HG02870 (cell line): ENCODE measurements around the gene UBQLN4.
A peak's percentile ranks its signal among the peaks of the same experiment; 100 is the strongest.
"Not testable (repeated sequence)": the region's sequence is repeated elsewhere in the genome, so short reads cannot be mapped to it uniquely, and the experiment has no call there.

Source experiments
- ATAC-seq: cut with Tn5 transposase; IDR thresholded peaks from one replicate; pipeline ENCODE4 v1.9.1; 2021; ENCODE audit warnings: mild to moderate bottlenecking, moderate library complexity; ENCODE audit not compliant: unreplicated experiment

The UBQLN4 gene

DNA sequence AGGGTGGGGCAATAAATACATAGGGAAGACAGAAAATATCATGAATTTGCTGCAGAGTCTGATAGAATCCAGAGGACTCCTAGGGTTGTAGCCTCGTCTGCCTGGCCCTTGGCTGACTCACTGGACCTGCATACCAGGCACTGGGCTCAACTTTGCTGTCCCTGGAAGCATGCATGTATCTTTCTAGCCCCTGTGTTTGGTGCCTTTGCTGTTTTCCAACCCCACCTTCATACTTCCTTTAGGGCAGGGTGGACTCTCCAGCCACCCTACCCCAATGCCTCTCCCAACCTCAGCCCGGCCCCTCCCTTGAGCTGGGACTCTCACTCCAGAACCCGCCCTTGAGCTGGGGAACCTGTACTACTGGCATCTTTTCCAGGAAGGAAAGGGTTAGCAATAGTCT is 8.6 kb upstream of the UBQLN4 start:
- ATAC-seq: no peak

DNA sequence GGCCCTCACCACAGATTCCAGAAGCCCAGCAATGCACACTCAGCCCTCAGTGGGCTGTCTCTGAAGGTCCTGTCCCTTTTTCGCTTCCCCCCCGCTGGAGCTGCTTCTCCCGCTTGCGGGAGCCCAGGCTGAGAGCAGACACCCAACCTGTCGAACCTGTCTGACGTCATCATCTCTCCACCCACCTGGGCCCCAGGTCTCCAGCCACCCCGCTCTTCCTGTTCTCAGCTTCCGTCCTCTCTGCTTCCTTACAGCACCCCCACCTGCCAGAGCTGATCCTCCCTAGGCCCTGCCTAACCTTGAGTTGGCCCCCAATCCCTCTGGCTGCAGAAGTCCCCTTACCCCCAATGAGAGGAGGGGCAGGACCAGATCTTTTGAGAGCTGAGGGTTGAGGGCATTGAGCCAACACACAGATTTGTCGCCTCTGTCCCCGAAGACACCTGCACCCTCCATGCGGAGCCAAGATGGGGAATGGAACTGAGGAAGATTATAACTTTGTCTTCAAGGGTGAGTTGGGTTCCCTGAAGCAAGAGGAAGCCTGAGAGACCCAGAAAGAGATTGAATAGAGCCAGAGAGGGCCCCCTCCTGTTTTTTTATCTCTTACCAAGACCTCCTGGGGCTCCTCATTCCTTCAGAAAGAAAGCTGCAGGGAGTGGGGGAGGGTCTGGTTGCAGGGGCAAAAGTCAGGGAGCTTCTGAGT is 7.5 kb upstream of the UBQLN4 start, which contains the start of gene RAB25:
TSS of gene RAB25 (plus strand) at position 224 of the 700 bp plus-strand sequence. CDS start at position 465, 241 bp downstream.
- ATAC-seq: no peak

DNA sequence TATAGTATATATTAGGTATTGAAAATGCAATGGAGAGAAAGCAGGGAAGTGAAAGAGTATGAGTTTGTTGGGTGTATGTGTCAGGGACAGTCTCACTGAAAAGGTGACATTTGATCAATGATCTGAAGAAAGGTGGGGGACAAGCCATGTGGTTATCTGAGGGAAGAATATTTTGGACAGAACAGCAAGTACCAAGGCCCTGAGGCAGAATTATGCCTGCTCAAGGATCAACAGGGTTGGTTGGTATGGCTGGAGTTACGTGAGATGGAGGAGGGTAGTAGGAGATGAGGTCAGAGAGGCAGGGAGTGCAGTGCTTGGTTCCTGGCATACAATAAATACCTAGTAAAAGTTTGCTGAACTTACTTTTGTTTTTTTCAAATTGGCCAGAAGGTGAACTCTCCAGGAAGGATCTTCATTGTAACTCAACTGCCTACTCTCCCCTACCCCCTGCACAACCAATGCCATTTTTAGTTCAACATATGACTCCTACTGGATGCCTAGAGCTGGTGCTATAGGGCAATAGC is 2.8 kb upstream of the UBQLN4 start:
- no peak for ATAC-seq

DNA sequence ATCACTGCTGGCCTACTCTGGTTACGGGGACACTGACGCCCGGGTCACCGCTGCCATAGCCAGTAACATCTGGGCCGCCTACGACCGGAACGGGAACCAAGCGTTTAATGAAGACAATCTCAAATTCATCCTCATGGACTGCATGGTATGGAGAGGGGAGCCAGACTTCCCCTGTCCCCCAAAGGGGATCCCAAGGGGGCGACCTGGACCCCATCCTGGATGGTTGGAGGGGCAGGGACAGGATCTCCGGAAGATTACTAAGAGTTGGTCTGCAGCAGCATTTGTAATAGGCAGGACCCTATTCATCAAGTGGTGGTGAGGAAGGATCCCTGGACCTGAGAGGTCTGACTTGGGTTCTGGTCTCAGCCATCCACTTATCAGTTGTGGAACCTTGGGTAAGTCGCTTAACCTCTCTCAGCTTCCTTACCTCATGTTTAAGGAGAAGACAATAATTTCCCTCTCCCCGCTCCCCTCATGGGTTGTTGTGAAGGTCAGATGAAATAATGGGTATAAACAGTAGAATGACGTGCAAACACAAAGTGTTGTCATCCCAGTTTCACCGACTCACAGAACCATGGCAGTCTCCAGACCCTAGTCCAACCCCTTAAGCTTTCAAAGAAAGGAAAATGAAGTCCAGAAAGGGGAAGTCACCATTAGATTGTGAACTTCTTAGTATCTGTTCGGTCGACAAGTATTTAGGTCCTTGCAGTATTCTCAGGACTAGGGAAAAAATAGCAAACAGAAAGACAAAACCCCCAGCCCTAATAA is 1.9 kb upstream of the UBQLN4 start:
- no peak for ATAC-seq

DNA sequence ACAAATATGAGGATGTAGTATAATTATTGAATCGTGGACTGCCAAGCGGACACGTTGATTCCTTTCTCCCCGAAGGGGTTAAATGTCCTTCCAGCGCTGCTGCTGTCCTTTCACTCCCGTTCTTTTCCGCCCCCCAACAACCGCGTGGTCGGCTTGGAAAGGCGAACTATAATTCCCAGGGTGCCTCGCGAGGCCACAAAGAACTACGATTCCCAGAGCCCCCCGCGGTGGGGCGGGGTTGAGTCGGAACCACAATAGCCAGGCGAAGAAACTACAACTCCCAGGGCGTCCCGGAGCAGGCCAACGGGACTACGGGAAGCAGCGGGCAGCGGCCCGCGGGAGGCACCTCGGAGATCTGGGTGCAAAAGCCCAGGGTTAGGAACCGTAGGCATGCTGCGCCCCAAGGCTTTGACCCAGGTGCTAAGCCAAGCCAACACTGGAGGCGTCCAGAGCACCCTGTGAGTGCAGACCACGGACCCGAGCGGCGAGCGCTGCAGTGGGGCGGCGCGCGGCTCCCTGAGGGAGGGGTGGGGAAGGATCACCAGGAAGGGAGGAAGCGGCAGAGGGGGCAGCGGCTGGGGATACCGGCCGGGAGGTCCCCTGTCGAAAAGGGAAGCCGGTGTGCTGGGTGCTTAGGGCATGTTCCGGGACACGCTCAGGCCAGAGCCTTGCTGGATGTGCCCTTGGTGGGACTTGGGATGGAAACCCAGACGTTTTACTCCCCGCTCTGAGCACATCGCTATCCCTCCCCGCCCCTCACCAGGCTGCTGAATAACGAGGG is 1.1 kb upstream of the UBQLN4 start, which contains the start of gene LAMTOR2:
TSS of gene LAMTOR2 (plus strand) at position 283 of the 781 bp plus-strand sequence. CDS start at position 391, 108 bp downstream.
- ATAC-seq: peak; percentile 69

DNA sequence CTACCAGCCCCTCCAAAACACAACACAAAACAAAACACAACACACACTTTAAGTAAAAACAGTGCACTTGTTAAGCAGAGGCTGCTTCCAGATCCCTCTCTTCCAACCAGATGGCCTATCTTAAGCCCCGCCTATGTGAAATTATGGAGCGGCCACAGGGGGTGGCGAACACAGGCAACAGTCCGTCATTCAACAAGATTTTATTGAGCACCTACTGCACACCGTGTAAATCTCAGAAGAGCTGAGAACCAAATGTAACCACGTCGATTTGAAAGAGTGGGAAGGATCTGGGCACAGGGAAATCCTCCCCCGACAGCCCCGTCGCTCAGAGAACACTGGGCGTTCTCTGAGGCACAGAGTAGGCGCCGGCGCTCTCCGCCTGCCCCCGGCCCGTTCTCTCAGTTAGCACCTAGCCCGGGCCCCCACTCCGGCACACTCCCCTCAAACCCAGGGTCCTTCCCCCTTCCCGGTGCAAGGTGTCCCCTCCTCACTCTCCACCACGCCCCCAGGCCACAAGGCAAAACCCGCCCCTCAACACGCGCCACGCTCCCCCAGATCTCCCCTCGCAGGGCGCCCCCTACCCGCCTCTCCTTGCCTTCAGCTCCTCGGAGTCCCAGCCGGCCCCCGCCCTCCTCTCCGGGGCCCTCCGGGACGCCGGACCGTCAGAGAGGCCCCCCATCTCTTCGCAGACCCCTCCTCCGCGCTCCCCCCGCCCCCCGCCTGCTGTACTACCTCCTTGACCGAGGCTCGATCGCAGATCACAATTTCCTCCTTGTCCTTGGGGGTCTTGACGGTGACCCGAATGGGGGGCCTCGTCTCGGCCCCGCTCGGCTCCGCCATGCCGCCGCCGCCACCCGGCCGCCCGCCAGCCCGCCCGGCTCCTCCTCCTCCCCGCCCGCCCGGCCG is 483 bp downstream of the UBQLN4 start:
- peak; percentile 13 for ATAC-seq

DNA sequence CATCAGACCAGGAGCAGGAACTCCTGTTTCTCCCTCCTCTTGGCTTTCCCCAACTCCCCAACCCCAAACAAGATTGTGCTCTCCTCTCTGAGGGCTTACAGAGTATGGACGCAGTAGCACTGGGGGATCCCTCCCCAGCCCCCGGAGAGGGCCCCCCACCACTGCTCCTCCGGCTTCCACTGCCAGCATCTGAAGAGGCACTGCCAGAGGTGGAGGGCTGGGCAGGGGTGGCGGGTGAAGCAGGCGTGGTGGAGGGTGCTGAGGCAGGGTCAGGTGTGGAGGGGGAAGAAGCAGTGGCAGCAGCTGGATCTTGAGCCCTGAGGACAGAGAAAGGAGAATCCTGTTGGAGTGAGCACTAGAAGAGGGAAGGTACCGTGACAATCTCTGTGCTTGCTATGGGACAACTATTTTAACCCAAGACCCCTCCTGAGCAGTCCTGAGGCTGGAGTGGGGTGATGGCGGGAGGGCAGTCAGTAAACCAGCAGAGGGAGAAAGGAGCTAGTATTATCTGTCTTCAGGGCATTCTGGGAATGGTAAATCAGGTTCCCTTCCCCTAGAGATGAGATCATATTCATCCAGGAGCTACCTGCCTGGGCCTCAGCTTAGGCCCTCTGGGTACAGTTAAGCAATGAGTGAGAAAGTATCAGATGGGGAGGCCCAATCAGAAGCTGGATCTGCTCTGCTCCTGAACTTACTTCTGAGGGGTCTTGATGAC is 2.4 kb downstream of the UBQLN4 start:
- ATAC-seq: no peak

DNA sequence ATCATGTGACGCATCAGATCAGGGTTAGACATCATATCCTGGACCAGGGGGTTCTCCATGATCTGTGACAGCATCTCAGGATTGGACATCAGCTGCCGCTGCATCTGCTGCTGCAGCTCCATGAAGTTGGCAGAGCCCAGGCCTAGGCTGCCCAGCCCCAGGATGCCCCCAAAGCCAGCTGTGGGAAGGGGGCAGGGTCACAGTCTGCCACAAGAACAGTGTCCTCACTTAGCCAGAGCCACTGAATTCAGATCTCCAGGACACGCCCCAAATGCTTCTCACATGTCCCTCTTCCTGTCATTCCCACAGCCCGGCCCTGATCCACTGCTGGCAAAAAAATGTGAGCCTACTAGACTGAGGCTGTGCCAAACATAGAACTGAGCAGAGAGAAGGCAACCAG is 3.2 kb downstream of the UBQLN4 start:
- no peak for ATAC-seq

DNA sequence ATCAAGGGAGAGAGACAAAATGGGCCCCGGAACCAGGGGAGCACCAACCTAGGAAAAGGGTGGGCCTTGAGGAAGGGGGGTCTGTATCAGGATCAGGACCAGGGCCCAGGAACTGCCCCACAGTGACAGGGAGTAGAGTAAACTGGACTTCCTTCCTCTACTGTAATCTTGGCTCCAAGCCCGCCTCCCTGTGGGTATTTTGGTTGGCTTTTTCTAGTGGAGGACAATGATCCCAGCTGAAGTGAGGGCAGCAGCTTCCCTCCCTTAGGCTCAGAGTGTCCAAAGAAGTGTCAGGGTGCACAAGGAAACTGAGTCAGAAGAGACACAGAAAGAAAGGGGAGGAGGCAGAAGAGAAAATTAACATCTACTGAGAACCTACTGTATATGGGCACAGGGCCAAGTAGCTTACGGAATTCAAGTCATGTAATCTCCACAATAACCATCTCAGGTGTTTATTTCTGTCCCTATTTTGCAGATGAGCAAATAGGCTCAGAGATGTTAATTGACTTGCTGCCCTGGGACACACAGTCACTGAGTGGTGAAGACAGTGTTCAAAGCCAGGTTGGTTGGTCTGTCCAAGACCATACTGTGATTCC is 4.8 kb downstream of the UBQLN4 start:
- ATAC-seq: no peak

DNA sequence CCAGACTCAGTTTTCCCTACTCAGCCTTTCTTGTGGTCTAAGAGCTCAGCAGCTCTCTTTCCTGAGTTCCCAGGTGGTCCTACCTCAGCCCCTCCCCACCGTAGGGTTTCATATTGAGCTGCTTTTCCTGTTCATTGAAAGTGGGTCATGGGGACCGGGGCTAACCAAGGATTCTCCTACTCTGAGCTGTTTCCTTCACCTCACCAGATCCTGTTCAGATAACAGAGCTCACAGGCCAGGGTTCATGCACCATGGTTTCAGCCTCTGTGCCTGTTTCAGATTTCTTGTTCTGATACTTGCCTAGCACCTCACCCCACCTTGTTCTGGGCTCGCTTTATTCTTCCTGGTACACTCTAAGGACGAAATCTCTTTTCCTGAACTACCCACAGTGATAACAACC is 8.5 kb downstream of the UBQLN4 start:
- ATAC-seq: no peak

DNA sequence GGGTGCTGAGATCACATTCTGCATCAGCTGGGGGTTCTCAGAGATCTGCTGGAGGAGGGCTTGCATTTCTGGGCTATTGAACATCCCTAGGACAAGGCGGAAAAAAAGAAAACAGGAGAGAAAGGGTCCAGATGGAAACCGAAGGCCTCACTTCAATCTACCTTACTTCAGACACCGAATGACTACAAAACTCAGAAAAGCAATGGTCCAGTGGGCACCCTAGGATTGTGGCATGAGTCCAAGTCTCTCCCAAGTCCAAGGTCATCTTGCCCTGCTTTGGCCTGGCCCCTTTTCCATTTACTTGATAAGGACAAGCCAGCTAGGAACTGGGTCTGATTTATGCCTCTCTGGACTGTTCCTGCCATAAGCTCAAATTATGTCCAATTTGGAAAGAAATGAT is 10.8 kb downstream of the UBQLN4 start:
- no peak for ATAC-seq

DNA sequence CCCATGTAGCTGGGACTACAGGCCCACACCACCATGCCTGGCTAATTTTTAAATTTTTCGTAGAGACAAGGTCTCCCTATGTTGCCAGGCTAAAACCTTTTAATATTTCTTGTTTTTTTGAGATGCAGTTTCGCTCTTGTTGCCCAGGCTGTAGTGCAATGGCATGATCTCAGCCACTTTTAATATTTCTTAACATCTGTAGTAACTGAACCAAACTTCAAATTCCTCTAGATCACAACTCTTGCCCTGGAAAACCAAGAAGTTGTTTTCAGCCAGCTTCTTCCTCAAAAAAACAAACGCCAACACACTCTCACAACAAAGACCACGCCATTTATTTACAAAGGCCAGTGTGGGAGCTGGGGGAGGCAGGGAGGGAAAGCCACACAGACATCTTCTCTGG is 18.6 kb downstream of the UBQLN4 start:
- ATAC-seq: not testable (repeated sequence)

DNA sequence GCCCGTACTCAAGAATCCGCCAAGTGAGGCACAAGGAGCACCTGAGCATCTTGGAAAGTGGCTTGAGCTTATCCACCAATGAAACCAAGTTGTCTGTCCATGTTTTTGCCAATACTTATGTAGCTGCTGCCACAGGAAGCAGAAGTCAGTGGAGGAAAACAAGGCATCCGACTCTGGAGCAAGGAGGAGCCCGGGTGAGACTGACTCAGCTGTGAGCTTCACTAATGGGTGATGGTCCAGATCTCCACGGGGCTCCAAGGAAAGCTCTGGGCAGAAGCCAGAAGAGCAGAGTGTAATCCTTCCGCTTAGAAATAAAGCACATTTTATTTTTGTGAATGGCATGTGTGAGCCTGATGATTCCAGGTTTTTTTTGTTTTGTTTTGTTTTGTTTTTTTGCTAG is 20.6 kb downstream of the UBQLN4 start:
- no peak for ATAC-seq

DNA sequence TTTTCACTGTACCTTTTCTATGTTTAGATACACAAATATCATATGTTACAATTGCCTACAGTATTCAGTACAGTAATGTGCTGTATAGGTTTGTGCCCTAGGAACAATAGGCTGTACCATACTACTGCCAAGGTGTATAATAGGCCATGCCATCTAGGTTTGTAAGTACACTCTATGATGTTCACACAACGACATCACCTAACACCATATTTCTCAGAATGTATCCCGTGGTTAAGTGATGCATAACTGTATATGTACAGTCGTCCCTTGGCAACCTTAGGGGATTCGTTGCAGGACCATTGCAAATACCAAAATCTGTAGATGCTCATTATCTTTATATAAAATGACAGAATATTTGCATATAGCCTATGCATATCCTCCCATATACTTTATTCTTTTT is 27.0 kb downstream of the UBQLN4 start:
- no peak for ATAC-seq

DNA sequence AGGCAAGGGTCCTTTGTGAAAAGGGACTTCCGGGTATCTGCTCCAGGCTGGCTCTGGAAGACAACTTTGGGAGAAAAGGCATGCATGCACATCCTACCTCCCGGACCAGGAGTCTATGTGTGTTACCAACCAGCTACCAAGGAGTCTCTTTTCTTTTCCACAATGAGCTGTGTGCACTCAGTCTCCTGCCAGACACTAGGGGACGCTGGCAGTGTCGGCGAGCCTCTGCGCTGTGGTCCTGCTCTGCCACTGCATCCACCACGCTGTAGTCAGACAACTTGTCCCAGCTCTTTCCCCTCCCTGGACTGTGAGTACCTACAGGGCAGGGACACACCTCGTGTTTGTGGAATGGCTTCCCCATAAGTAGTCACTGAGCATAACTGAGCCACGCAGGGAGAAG is 27.7 kb downstream of the UBQLN4 start:
- ATAC-seq: no peak

DNA sequence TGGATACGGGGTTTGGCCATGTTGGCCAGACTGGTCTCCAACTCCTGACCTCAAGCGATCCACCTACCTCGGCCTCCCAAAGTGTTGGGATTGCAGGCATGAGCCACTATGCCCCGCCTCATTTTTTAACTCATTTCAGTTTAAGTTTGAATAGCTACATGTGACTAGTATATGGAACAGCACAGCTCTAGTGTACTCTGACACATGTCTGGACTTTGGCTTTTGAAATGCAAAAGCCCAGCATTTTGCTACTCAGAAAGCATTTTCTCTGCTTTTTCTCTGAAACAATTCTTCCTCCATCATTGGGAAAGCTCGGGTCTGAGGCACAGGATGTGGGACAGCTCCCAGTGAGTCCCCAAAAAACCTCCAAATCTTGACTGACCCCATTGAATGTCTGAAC is 28.8 kb downstream of the UBQLN4 start:
- no peak for ATAC-seq

DNA sequence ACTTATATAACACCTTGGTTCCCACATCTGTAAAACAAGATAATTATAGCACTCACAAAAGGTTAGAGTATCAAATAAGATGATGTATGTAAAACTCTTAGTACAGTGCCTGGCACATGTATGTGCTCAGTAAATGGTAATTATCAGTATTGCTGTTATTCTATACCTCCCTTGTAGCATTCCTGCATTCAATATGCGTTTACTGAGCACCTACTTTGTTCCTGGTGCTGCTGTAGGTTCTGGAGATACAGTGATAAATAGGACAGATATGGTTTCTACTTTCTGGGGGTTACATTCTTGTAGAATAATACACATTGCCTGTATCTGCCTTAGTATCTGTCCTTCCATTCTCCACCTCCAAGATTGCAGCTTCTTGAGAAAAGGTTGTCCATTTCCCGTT is 31.6 kb downstream of the UBQLN4 start:
- ATAC-seq: no peak

DNA sequence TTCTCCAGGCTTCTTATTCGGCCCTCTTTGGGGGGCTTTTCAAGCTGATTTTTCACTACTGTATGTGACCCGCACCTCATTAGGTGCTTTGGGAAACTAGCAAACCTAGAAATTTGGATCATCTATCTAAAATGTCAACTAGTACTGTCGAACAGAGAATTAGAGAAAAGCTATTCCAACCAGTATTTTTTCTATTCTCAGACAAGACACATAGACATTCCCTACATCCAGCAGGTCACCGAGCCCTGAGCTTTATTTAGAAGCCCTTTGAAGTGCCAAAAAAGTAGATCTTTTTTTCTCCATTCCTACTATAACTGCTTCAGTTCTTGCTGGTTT is 32.5 kb downstream of the UBQLN4 start:
- ATAC-seq: no peak
